Measurements from ENCODE around the gene MANSC1. TPM values are rescaled to one million over a fixed set of nuclear protein-coding genes. Genes with fewer than 3 reads are reported as not detected.
A peak's percentile ranks its signal among the peaks of the same experiment; 100 is the strongest.

The MANSC1 gene
- total and polyA plus RNA-seq, 9 of the 15 experiments (the other 6 are each of a cell fraction or from before 2014, with no cell fraction given) = 0.76 to 8.6 (median 3.1) TPM

DNA sequence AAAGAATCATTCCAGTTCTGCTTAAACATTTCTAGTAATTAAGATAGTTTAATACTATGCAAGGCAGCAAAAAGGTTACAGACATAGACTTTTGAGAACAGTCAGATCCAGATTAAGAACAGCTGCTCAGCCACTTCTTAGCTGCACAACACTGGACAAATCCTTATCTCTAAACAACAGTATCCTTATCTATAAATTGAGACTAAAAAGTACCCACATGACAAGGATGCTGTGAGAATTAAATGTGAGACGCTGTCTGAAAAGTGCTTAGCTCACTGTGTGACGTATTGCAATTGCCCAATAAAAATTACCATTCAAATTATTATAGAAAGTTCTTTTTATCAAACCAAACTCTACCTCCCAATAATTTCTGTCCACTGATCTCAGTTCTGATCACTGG lies 42.4 kb upstream of the MANSC1 start (continued):
- TF ChIP-seq, protein P1, sequence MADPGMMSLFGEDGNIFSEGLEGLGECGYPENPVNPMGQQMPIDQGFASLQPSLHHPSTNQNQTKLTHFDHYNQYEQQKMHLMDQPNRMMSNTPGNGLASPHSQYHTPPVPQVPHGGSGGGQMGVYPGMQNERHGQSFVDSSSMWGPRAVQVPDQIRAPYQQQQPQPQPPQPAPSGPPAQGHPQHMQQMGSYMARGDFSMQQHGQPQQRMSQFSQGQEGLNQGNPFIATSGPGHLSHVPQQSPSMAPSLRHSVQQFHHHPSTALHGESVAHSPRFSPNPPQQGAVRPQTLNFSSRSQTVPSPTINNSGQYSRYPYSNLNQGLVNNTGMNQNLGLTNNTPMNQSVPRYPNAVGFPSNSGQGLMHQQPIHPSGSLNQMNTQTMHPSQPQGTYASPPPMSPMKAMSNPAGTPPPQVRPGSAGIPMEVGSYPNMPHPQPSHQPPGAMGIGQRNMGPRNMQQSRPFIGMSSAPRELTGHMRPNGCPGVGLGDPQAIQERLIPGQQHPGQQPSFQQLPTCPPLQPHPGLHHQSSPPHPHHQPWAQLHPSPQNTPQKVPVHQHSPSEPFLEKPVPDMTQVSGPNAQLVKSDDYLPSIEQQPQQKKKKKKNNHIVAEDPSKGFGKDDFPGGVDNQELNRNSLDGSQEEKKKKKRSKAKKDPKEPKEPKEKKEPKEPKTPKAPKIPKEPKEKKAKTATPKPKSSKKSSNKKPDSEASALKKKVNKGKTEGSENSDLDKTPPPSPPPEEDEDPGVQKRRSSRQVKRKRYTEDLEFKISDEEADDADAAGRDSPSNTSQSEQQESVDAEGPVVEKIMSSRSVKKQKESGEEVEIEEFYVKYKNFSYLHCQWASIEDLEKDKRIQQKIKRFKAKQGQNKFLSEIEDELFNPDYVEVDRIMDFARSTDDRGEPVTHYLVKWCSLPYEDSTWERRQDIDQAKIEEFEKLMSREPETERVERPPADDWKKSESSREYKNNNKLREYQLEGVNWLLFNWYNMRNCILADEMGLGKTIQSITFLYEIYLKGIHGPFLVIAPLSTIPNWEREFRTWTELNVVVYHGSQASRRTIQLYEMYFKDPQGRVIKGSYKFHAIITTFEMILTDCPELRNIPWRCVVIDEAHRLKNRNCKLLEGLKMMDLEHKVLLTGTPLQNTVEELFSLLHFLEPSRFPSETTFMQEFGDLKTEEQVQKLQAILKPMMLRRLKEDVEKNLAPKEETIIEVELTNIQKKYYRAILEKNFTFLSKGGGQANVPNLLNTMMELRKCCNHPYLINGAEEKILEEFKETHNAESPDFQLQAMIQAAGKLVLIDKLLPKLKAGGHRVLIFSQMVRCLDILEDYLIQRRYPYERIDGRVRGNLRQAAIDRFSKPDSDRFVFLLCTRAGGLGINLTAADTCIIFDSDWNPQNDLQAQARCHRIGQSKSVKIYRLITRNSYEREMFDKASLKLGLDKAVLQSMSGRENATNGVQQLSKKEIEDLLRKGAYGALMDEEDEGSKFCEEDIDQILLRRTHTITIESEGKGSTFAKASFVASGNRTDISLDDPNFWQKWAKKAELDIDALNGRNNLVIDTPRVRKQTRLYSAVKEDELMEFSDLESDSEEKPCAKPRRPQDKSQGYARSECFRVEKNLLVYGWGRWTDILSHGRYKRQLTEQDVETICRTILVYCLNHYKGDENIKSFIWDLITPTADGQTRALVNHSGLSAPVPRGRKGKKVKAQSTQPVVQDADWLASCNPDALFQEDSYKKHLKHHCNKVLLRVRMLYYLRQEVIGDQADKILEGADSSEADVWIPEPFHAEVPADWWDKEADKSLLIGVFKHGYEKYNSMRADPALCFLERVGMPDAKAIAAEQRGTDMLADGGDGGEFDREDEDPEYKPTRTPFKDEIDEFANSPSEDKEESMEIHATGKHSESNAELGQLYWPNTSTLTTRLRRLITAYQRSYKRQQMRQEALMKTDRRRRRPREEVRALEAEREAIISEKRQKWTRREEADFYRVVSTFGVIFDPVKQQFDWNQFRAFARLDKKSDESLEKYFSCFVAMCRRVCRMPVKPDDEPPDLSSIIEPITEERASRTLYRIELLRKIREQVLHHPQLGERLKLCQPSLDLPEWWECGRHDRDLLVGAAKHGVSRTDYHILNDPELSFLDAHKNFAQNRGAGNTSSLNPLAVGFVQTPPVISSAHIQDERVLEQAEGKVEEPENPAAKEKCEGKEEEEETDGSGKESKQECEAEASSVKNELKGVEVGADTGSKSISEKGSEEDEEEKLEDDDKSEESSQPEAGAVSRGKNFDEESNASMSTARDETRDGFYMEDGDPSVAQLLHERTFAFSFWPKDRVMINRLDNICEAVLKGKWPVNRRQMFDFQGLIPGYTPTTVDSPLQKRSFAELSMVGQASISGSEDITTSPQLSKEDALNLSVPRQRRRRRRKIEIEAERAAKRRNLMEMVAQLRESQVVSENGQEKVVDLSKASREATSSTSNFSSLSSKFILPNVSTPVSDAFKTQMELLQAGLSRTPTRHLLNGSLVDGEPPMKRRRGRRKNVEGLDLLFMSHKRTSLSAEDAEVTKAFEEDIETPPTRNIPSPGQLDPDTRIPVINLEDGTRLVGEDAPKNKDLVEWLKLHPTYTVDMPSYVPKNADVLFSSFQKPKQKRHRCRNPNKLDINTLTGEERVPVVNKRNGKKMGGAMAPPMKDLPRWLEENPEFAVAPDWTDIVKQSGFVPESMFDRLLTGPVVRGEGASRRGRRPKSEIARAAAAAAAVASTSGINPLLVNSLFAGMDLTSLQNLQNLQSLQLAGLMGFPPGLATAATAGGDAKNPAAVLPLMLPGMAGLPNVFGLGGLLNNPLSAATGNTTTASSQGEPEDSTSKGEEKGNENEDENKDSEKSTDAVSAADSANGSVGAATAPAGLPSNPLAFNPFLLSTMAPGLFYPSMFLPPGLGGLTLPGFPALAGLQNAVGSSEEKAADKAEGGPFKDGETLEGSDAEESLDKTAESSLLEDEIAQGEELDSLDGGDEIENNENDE (IDR thresholded peaks at IDR 0.05; ENCODE audit: low read depth, low read length) = no peak
- TF ChIP-seq ARID1B (IDR thresholded peaks at IDR 0.05) (peak; percentile 87), GATA2 (CRISPR knock-in tag; IDR thresholded peaks at IDR 0.05) (0 out of 2 replicates have a peak, but pooled peaks have one; percentile 37), RBM34 (IDR thresholded peaks at IDR 0.05; ENCODE audit: borderline replicate concordance, insufficient read depth, low read length) (no peak), HMG20B (CRISPR knock-in tag; IDR thresholded peaks at IDR 0.05) (no peak), ZNF444 (CRISPR knock-in tag; IDR thresholded peaks at IDR 0.05) (no peak), ZNF121 (CRISPR knock-in tag; conservative IDR thresholded peaks at IDR 0.05) (no peak), MYC (IDR thresholded peaks at IDR 0.05; ENCODE audit: low read depth, low read length) (no peak), MYC (CRISPR knock-in tag; IDR thresholded peaks at IDR 0.05; ENCODE audit: borderline replicate concordance, low read depth) (no peak), BACH1 (tag; IDR thresholded peaks at IDR 0.05) (no peak), MEF2A (IDR thresholded peaks at IDR 0.05; ENCODE audit: control insufficient read depth, low read depth, low read length) (no peak), CTBP1 (IDR thresholded peaks at IDR 0.05; ENCODE audit: borderline replicate concordance) (peak; percentile 75; the same call in 1 of the 2 replicates), HDAC3 (IDR thresholded peaks at IDR 0.05; ENCODE audit: borderline replicate concordance, partially characterized antibody) (no peak), C11orf30 (IDR thresholded peaks at IDR 0.05; ENCODE audit: low read depth) (peak; percentile 65), SRF (CRISPR knock-in tag; IDR thresholded peaks at IDR 0.05) (no peak)
- TF ChIP-seq, protein P2, sequence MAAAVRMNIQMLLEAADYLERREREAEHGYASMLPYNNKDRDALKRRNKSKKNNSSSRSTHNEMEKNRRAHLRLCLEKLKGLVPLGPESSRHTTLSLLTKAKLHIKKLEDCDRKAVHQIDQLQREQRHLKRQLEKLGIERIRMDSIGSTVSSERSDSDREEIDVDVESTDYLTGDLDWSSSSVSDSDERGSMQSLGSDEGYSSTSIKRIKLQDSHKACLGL (CRISPR knock-in tag; IDR thresholded peaks at IDR 0.05; ENCODE audit: borderline replicate concordance, poor library complexity, severe bottlenecking) = no peak

Data from K562 (cell line).